Right ventricle myocardium superior (tissue), 1 donor: ENCODE measurements around the gene PAQR5. TPM values are rescaled to one million over a fixed set of nuclear protein-coding genes. Genes with fewer than 3 reads are reported as not detected.
"Not testable (repeated sequence)": the region's sequence is repeated elsewhere in the genome, so short reads cannot be mapped to it uniquely, and the experiment has no call there.

Experiments
- ATAC-seq: fragments of 200-7000 bp; cut with Tn5 transposase; one replicate; pipeline ENCODE4 v1.9.1; 2020; ENCODE audit warnings: mild to moderate bottlenecking; ENCODE audit not compliant: poor library complexity
- DNase-seq: peaks from one replicate; pipeline ENCODE4 v3.0.0-alpha.2; 2020
- intact Hi-C: fragments of 100-400 bp; cut with DNase I; formaldehyde crosslinking; loops from one replicate; pipeline ENCODE4 v1.11.2; 2022
- total RNA-seq: library from RNA; stranded (reverse); fragmentation: NEBNext Ultra II Directional; extraction: Animal tissue kit (Norgen Biotek cat#: 25700); gene quantifications from one replicate; pipeline ENCODE4 v1.2.1, GENCODE V29; 2021
- donor health status: DM: no; HTN: yes; CAD: no; lungs with severe emphysema.

The PAQR5 gene
- total RNA-seq, 1 donor from 2014 or later: 0.73 TPM

DNA sequence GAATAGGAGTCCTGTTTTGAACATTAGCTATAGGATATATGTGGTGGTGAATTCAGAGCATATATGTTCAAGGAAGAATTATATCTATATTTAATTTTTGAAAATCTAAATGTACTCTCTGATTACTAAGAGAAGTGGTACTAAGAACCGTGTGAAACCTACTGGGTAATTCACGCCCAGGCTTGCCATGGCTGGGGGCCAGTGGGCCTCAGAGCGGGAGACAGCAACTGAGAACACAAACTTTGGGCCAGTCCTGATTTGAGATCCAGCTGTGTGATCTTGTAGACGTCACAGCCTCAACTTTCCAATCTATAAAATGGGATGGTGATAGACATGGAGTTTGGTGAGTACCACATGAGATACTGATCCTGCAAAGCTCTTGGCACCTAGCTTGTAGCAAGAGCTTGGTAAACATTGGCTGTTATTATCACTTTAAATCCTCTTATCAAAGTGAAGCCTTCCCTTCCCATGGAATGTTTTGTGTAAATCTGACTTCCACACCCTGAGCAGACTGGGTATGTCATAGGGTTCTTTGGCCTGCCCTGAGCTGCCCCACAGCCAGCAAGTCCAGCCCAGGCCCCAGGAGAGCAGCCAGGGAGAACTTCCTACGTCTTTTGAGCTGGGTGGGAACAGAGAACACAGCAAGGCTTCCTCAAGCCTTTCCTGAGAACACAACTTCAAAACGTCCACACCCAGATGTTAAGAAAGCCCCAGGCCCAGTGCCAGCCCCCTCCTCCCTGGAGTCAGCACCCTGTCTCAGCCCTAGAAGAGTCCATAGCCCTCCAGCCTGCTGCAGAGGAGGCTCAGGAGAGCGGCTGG lies 8.2 kb upstream of the PAQR5 start:
- ATAC-seq (peak; percentile 76), DNase-seq (peak; percentile 78)
- intact Hi-C loops: no loop called here

DNA sequence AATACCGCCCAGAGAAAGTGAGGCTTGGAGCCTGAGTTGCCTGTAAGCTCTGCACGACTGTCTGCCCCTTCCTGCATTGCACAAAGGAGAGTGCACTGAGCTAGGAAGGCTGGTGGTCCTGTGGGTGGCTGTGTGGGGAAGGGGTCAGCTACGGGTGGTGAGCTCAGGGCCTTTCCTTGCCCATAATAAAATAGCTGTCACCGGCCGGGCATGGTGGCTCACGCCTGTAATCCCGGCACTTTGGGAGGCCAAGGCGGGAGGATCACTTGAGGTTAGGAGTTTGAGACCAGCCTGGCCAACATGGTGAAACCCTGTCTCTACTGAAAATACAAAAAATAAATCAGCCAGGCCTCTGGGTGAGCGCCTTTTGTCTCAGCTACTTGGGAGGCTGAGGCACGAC lies 7.1 kb upstream of the PAQR5 start:
- intact Hi-C loops: not testable (repeated sequence)

DNA sequence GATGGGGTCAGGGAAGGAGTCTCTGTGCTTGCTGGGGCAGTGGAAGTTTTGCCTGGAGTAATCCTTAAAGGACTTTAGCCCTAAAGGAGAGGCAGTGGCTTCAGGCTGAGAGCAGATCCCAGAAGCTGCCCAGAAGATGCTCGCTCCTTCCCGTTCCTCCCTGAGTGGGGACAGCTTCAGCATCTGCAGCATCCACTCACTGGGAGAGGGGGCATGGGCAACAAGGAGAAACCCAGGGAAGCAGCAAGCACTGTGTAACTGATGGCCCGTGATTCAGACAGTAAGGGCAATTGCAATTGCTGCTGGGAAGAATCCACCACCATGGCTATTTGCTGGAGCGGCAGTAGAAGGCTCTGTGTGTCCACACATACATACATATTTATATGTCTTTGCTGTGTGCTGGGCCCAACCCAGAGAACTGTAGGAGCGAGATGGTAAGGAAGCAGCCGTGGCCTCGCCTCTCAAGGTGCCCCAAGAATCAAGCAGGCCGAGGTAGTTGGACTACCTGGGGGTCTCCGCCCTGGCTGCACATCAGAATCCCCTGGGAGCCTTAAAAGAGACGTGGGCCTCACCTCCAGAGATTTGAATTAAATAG lies 5.8 kb upstream of the PAQR5 start:
- no peak for DNase-seq
- no peak for ATAC-seq
- intact Hi-C loops: no loop called here

More for the DNA sequence above, 7.1 kb upstream of the PAQR5 start:
- not testable (repeated sequence) for ATAC-seq, DNase-seq

DNA sequence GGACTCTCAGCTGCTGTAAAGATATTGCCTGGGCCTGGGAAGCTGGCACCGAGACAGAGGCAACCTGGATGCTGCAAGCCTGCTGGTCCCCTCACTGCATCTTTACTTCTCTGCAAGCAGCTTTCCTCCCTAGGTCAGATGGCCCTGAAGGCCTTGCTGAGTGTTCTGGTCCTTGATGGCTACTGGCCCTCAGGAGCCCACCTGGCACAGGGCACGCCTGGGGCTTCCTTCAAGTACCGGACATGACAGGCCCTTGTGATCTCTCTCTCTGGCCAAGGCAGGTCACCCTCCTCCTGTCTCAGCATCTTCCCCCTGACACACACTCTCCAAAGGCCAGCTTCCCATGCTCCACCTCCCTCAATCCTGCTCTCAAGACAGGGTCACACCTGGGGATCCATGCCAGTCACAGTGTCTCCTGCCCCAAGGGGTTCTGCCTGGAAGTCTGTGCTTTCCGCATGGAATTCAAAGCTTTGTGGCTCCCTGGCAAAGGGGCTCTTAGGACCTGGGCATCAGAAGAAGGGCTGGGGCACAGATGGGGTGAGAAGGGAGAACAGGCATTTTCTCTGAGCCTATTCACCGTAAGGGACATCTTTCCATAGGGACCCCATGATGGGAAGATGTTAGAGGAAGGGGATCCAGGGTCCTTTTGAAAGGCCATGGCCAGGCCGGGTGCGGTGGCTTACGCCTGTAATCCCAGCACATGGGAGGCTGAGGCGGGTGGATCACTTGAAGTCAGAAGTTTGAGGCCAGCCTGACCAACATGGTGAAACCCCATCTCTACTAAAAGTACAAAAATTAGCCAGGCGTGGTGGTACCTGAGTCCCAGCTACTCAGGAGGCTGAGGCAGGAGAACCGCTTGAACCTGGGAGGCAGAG lies 4.7 kb upstream of the PAQR5 start:
- no peak for DNase-seq
- intact Hi-C loops: no loop called here
- no peak for ATAC-seq

DNA sequence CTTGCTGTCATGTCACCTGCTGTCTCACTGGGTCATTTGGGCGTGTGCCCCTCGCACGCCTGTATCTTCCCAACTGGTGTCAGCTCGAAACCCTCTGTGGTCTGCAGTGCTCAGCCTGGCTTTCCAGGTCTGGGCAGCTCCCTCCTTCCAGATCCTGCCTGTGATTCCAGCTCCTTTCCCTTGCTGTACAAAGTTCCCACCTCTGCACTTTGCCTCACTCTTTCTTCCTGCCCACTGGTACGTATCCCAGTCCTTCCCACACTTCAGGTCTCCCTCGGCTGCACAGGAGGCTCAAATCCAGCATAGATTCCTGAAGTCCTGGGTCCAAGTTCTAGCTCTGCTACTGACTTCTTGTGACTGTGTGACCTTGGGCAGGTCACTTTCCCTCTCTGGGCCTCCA lies 2.1 kb upstream of the PAQR5 start:
- no peak for ATAC-seq
- intact Hi-C loops: no loop called here
- DNase-seq: no peak

DNA sequence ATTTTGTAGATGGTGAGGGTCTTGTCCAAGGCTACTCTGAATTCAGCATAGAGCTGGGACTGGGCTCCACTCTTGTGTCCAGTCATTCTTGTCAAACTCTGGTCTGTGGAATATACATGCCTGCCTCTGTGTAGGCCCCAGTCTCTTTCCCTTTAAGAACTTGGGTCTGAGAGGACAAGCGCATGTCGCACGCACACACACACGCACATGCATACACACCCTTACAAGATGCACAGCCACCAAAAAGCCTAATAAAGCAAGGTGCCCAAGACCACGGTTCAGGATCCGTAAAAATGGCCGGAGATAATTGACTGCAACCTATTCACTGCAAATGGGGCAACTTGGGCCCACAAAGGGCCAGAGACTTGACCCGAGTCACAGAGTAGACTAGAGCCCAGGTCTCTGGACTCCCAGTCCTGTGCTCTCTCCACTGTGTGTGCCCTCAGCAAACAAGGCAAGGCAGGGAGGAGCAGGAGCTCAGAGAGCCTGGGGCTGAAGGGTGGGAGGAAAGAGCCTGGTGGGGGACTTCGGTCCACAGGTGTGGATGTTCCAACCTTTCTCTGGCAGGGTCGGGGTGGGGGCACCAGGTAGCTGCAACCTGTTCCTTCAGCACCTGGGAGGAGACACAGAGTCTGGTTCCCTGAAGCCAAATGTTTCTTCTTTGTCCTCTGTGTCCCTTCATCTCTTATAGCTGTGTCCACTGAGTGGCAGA lies 914 bp upstream of the PAQR5 start:
- DNase-seq: no peak
- no peak for ATAC-seq
- intact Hi-C loops: no loop called here

DNA sequence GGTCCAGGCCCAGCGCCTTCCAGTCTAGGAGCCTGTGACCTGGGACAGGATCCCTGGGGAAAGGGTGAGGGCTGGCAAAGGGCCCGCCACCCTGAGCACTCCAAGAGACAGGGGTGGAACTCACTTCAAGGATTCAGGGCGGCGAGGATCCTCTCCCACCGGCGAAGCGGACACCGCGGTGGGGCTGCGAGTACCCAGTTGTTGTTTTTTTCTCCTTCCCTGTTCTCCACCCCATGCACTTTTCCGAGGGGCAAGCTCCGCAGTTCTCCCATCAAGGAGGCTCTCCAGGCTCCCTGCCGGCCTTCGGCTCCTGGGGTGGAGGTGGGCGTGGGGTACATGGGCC lies 387 bp upstream of the PAQR5 start:
- intact Hi-C loops: no loop called here
- ATAC-seq (peak; percentile 33), DNase-seq (no peak)

DNA sequence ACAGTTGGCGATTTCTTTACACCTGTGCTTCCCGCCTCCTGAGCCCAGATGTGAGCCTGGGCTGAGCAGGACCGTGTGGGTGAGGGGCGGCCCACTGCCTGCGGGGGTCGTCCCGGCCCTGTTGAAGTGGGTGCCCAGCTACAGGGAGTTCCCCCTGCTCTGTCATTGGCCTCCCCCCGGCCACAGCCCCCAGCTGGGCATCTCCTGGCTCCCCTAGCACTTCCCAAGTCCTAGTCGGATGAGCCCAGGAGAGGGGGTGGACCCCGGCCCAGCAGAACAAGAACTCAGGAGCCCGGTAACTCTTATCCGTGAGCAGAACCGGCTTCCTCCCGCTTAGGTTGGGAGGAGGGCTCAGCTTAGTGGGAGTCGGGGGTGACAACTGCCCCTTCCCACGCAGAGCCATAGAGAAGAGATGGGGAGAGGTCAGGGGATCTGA lies 757 bp downstream of the PAQR5 start:
- intact Hi-C loops: no loop called here
- ATAC-seq (peak; percentile 4), DNase-seq (no peak)

DNA sequence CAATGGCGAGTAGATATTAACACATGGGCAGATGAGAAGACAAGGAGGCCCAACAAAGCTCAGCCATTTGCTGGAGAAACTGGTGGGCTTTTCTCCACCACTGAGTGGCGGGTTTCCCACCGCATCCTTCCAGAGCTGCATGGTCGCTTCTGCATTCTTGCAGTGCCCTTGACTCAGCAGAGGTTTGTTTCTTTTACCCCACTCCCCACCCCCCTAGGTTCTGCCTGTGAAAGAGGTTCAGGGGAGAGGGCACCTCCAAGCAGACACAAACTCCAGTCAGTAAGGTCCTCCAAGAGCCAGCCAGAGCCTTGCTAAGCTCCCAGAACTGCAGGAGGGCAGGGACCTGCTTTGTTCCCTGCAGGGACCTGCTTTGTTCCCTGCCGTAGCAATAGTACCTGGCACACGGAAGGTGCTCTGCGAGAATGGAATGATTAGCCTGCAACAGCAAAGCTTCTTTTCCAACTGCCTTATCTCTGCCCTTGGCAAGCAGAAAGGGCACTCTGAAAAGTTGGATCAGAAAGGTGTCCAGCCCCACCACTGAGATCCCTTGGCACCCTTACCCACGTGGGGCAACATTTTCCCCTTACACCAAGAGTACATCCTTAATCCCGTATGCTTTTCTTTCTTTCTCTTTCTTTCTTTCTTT lies 1.4 kb downstream of the PAQR5 start:
- intact Hi-C loops: no loop called here
- DNase-seq (no peak), ATAC-seq (peak; percentile 31)

DNA sequence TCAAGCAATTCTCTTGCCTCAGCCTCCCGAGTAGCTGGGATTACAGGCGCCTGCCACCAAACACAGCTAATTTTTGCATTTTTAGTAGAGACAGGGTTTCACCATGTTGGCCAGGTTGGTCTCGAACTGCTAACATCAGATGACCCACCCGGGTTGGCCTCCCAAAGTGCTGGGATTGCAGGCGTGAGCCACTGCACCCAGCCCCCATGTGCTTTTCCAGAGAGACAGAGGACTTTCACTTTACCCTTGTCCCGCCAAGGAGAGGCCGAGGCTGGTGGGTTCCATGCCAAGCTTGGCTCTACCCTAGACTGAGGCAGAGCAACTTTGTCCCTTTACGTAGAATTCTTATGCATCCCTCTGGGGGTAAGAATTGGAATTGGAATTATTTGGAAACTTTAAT lies 2.4 kb downstream of the PAQR5 start:
- DNase-seq, intact Hi-C loops, ATAC-seq: not testable (repeated sequence)

DNA sequence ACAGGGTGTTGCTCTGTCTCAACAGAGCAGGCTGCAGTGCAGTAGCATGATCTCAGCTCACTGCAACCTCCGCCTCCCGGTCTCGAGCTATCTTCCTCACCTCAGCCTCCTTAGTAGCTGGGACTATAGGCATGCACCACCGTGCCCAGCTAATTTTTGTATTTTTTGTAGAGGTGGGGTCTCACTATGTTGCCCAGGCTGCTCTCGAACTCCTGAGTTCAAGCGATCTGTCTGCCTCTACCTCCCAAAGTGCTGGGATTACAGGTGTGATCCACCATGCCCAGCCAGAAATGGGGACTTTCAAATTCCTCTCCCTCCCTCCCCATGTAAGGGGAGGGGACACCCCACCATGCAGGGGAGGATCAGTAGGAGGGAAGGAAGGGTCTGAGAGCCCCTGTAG lies 3.4 kb downstream of the PAQR5 start:
- DNase-seq, intact Hi-C loops, ATAC-seq: not testable (repeated sequence)

DNA sequence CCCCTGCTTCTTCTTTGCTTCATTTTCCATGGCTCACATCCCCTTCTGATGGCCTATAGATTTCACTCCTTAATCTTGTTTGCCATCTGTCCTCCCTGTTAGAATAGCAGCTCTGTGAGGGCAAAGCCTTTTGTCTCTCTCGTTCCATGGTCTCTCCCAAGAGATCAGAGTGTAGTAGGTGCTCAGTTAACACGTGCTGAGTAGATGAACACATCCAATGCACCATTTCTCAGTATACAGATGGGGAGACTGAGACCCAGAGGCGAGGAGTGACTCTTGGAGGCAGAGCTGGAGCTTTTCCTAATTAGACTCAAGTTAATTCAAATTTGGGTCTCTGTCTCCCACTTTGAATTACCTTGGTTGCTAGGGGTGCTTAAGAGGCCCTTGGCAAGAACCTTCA lies 4.2 kb downstream of the PAQR5 start:
- intact Hi-C loops: no loop called here
- DNase-seq (no peak), ATAC-seq (no peak)

DNA sequence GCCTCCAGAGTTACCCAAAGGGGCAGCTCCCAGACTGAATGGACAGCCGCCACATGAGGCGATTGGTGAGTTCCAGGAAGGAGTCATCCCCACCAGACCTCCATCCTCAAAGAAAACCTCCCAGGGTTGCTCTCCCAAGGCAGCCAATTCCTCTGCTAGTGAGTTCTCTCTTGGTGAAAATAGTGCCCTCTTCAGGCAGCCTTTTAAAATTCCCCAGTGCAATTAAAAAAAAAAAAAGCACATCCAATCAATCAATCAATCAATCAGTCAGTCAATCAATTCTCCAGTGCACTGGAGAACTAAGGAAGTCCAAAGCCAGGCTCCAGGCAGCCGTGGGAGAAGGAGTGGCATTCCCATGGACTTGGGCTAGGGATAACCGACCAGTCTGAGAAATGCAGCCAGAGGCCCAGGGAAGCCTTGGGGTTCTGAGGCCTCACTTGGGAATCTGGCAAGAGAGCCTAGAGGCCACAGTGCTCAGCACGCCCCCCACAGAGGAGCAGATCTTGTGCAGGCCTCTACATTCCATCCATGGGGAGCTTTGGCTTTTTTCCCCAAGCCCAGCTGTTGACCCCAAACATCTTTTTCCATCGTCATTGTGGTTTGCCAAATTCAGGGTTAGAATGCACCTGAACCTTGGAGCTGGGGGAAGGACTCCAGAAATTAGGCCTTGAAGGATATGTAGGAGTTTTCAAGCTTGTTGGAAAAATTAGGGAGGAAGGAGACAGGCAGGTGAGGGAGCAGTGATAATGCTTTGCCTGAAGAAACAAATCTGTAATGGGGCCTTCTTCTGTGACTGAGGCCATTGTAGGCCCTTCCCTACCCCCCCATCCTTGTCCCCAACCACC lies 4.8 kb downstream of the PAQR5 start:
- intact Hi-C loops: no loop called here
- ATAC-seq (no peak), DNase-seq (no peak)

DNA sequence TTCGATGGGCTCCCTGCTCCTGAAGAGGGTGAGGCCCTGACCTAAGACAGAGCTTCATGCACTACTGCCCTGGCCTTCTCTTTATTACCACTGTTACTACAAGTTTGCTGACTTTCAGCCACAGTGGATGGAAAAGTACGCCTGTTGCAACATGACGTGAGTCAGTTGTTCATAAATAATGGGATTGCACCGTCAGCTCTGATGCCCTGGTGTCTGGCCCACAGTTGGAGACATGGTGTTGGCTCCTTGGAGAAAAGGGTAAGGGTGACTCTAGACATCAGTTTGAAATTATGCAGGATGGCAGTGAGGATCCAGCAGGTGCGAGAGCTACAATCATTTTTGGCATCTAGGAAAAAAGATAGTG lies 5.5 kb downstream of the PAQR5 start:
- ATAC-seq: no peak
- DNase-seq: no peak

DNA sequence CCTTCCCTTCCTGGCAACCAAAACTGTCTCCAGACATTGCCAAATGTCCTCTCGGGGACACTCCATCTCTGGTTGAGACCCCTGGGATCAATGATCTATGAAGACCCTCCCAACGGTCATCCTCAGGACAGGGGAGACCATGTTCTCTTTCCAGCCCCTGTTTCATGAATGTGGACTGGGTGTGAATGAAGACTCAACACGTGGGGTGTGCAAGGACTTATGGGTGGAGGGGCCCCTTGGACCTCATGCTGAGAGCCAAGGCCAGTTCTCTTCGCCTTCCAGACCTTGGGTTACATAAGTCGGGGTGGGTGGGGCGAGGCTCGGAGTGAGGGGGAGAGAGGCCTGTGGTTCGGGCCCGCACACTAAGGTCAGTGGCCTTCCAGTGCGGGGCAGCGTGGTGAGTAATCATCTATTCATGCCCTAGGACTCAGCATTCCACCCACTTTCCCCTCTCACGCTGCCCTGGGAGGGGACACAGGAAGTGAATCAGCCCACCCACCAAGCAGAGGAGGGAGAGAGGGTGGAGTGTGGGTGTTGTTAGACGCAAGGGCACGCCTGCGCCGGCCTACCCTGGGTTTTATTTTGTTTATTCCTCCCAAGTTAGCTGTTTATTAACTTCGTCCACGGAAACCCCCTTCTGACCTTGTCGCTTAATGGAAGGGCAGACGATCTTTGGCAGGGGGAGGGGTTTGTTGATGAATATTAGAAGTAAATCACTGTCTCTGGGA lies 6.7 kb downstream of the PAQR5 start:
- DNase-seq (no peak), ATAC-seq (peak; percentile 22)
- intact Hi-C loops: no loop called here

More for the DNA sequence above, 5.5 kb downstream of the PAQR5 start:
- intact Hi-C loops: no loop called here

DNA sequence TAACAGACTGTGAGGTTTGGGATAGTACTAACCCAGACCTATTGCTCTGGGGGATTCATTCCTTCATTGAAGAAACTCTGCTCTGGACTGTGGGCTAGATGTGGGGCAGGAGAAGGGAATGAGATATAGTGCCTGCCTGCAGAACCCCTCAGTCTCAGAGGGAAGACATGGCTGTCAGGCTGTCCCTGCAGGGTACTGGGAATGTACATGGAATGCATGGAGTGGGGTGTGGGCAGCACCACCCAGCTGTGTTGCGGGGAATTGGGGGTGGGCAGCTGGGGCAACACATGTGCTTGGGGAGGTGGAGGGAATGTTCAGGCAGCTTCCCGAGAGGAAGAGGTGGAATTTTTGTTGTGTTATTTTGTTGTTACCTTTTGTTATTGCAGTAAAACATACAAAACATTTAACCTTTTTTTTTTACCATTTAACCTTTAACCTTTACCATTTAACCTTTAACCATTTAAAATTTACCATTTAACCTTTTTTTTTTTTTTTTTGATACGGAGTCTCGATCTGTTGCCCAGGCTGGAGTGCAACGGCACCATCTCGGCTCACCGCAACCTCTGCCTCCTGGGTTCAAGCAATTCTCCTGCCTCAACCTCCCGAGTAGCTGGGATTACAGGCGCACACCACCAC lies 7.3 kb downstream of the PAQR5 start:
- no peak for DNase-seq
- intact Hi-C loops: no loop called here
- ATAC-seq: no peak

DNA sequence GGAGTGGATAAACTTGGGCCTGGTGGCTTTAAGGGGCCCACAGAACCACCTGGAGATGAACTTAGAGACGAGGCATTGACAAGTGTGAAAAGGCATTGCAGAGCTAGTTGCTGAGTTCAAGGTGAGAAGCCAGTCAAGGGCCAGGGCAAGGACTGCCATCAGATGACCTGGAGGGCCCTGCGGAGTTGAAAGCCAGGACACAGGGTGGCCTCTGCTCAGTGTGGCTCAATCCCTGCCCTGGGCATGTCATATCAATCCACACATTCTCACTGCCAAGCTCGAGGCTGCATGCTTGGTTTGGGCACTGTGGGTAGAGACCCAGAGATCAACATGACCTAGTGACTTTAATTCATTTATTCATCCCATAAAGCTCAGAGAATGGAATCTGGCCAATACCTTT lies 9.2 kb downstream of the PAQR5 start:
- intact Hi-C loops: no loop called here
- DNase-seq: no peak
- ATAC-seq: no peak
